ENCODE measurements around the gene DEFB127.
"Not testable (repeated sequence)": the region's sequence is repeated elsewhere in the genome, so short reads cannot be mapped to it uniquely, and the experiment has no call there.

The DEFB127 gene, protein sequence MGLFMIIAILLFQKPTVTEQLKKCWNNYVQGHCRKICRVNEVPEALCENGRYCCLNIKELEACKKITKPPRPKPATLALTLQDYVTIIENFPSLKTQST

DNA sequence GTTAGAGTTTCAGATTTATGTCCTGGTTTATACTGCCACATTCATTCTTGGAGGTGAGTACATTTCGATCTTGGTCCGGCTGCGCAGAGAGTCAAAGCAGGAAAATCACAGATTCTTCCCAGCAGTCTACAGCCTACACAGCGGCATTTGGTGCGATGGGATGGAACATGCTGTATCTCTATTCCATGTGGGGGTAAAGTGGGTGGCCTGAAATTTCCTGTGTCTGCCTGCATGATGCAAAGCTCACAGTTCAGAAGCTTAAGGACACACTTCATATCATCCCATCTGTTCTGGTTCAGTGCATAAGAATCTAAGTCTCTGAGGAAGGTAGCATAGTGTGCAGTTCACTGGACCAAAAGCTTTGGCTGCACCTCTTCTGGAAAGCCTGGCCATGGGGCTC is at the start of gene DEFB127:
Gene DEFB127 (plus strand): TSS at position 301 of the 400 bp plus-strand sequence. CDS start 91 bp downstream, at position 392.
- no peak for DNase-seq

DNA sequence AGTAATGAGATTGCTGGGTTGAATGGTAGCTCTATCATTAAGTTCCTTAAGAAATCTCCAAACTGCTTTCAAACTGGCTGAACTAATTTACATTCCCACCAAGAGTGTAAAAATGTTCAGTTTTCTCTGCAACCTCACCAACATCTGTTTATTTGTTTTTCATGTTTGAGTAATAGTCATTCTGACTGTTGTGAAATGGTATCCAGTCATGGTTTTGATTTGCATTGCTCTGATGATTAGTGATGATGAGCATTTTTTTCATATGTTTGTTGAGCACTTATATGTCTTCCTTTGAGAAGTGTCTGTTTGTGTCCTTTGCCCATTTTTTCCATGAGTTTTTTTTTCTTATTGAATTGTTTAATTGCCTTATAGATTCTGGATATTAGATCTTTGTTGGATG is 44.9 kb upstream of the DEFB127 start:
- no peak for DNase-seq

DNA sequence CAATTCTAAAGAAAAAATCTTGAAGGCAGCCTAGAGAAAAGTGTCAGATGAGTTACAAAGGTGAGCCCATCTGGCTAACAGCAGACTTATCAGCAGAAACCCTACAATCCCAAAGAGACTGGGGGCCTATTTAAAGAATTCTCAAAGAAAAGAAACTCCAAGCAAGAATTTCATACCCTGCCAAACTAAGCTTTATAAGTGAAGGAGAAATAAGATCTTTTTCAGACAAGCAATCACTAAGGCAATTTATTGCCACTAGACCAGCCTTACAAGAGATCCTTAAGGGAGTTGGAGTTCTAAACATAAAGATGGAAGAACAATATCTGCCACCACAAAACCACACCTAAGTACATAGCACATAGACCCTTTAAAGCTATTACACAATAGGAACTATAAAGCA is 39.7 kb upstream of the DEFB127 start:
- no peak for DNase-seq

DNA sequence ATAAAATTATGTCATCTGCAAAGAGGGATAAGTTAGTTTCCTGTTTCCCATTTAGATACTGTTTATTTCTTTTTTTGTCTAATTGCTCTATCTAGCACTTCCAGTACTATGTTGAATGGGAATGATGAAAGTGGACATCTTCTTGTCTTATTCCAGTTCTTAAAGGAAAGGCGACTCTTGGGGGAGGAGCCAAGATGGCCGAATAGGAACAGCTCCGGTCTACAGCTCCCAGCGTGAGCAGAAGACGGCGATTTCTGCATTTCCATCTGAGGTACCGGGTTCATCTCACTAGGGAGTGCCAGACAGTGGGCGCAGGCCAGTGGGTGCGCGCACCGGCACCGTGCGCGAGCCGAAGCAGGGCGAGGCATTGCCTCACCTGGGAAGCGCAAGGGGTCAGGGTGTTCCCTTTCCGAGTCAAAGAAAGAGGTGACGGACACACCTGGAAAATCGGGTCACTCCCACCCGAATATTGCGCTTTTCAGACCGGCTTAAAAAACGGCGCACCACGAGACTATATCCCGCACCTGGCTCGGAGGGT is 27.4 kb upstream of the DEFB127 start:
- not testable (repeated sequence) for DNase-seq

DNA sequence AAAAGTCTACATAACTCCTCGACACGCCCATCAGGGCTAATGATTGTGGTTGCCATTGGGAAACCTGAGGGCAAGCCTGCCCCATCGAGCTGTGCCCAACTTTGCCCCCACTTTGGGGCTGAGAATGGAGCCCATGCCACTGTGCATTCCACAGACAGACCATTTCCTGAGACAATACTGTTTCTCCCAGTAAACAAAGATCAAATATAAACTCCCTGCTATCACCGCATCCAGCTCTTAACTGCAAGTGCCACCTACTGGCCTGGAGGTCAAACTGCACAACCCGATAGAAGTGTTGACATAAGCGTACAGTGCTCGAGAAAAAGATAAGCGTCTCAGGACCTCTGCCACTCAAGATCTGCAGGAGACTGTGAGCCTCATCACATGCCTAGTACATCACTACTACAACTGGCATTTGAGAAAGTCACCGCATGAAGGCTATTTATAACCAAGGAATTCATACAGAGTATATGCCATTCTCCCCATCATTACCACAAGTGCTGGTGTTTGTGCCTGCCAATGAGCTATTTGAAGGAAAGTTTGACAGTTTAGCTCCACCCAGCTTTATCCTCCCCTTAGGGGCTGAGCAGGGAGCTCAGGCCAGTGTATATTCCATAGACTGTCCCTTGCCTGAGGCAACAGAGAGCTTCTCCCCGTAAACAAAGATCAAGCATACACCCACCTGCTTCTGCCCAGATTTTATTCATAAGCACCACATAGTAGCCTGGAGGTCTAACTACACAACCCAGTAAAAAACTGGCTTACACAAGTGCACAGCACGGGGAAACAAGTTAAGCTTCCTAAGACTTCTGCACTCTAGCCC is 19.4 kb upstream of the DEFB127 start:
- peak; percentile 53 for DNase-seq

DNA sequence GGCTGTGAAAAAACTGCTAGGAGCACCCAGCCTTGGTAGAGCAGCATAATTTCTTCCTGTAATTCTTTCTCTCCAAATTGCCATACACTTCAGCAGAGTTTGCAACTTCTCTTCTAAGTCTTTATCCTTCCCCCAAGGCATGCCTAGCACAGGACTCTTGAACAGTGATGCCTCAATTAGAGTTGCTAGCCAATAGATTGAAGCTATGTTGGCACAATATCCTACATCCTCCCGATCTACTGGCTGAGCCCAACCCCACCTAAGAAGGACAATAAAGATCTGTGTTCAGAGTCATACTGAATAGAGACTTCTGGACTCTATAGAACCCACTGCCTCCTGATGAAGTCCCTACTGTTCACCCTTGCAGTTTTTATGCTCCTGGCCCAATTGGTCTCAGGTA is 15.0 kb upstream of the DEFB127 start, which contains the start of gene DEFB126:
Gene DEFB126 (plus strand): TSS at position 301 of the 400 bp plus-strand sequence. CDS start 39 bp downstream, at position 340.
- DNase-seq: no peak

DNA sequence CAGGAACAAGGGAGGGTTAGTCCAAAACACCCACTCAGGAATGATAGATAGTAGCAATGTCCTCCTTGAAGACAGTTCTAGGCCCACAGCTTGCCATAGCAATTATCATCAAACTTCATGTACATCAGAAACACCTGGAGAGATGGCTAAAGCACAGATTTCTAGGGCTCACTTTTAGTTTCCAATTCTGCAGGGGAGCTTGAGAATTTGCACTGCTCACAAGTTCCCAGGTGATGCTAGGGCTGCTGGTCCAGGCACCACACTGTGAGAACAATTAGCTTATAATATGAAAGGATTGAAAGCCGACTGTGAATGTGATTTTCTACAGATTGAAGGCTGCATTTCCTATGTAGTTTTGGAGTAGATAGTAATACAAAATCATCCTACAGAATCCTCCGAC is 11.4 kb upstream of the DEFB127 start:
- no peak for DNase-seq

DNA sequence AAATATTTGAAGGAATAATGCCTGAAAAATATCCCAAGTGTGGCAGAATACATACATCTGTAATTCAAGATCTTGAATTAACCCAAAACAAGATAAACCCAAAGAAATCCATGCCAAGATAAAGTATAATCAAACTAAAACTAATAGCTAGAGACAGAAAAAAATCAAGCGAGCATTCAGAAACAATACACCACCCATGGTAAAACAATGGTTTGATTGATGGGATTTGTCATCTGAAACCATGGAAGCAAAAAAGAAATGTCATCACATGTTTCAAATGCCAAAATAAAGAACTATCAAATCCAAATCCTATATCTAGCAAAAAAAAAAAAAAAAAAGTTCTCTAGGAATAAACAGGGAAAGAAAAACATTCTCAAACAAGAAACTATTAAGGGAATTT is 5.1 kb upstream of the DEFB127 start:
- DNase-seq: no peak

DNA sequence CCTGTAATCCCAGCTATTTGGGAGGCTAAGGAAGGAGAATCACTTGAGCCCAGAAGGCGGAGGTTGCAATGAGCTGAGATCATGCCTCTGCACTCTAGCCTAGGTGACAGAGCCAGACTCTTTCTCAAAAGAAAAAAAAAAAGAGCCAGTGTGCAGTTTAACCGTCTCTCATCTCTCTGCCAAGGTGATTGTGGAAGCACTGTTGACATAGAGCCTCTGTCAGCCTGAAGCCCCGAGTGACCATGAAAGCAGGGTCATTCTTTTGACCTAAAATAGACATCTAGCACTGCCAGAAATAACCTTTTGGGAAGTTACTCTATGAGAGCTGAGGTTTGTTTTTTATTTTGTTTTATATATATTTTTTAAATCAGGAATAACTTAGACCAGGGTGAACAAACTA is 7.4 kb downstream of the DEFB127 start:
- DNase-seq: no peak

DNA sequence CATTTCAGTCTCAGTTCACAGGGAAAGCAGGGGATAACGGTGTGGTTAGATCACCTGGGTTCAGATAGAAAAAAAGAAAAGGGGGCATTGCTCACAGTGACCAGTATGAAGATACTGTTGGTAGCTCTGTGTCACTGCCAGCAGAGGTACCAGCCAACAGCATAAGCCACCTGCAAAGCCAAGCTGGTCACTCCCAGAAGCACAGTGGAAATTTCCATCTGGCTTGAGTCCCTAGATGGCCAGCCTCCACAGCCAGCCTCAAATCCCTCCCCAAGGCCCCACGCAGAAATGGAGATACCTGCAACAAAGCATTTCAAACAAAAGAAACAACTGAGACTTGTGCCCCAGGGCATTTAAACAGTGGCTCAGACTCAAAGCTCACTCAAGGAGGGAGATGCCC is 11.6 kb downstream of the DEFB127 start:
- no peak for DNase-seq

DNA sequence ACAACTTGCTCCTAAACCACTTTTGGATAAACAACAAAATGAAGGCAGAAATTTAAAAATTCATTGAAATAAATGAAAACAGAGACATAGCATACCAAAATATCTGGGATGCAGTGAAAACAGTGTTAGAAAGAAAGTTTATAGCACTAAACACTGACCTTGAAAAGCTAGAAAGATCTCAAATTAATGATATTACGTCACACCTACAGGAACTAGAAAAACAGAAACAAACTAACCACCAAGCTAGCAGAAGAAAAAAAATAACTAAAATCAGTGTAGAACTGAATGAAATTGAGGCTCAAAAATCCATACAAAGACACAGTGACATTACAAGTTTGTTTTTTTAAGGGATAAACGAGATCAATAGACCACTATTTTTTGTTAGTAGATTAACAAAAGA is 27.0 kb downstream of the DEFB127 start:
- no peak for DNase-seq

DNA sequence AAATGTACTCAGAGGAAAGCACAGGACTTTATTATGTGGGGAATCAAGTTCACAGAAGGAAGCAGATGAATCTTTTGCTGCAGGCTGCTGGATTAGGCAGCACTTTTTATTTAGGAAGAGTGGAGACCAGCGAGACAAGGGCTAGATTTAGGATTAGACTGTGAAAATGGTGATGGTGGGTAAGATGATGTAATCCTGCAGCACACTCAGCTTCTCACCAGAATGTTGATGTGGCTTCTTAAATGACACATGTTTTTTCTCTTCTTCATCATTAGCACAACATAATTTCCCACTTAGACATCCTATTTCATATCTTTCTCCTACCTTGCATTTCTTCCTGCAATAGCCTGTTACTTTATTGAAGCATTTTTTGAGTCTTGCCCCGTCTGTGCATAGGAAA is 30.5 kb downstream of the DEFB127 start:
- no peak for DNase-seq

DNA sequence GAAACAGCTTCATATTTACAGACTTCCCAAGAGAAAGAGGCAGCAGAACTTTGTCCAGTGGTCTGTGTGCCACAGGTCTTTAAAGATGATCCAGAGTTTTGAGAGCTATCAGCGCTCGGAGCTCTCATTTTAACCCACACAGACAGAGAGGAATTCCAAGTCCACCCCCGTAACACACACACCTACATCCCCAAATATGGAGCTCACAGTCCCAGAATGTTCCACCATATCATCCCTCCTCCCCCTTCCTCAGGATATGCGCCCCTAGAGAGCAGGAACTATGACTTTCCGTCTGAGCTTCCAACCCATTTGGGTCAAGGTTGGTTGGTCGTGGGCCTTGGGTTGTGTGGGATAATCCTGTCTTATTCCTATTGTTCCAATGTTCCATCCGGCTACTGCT is 32.4 kb downstream of the DEFB127 start, which contains the start of gene DEFB128:
Gene DEFB128 (minus strand): TSS at position 101 of the 400 bp plus-strand sequence. CDS start 88 bp downstream, at position 13.
- DNase-seq: no peak

DNA sequence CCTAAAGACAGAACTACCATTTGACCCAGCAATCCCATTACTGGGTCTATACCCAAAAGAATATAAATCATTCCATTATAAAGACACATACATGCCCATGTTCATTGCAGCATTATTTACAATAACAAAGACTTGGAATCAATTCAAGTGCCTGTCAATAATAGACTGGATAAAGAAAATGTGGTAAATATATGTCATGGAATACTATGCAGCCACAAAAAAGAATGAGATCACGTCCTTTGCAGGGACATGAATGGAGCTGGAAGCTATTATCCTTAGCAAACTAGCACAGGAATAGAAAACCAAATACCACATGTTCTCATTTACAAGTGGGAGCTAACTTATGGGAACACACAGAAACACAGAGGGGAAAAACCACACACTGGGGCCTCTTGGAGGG is 41.0 kb downstream of the DEFB127 start:
- DNase-seq: no peak

DNA sequence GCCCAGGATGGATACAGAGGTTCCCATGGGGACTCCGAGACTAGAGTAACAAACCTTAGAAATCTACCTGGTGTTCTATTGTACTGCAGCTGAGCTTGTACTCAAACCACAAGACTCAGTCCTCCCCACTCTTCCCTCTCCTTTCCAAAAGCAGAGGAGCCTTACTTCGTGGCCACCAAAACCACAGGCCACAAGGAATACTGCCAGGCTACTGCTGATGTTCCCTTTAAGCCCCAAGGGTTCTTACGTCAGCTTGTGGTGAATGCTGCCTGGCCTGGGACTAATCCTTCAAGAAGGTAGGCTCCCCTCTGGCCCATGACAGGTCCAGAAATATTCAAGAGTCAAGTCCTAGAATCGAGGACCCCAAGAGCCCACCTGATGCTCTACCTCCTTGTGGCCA is 42.7 kb downstream of the DEFB127 start:
- no peak for DNase-seq

DNA sequence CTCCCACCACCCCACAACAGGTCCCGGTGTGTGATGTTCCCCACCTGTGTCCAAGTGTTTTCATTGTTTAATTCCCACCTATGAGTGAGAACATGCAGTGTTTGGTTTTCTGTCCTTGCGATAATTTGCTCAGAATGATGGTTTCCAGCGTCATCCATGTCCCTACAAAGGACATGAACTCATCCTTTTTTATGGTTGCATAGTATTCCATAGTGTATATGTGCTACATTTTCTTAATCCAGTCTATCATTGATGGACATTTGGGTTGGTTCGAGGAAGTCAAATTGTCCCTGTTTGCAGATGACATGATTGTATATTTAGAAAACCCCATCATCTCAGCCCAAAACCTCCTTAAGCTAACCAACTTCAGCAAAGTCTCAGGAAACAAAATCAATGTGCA is 46.4 kb downstream of the DEFB127 start:
- DNase-seq: not testable (repeated sequence)

Measured in hematopoietic multipotent progenitor cell treated with erythropoietin and hydrocortisone succinate and interleukin-3 and kit ligand, for 6 days (in vitro differentiated cells).